ENCODE data around the gene HESX1. TPM values are rescaled to one million over a fixed set of nuclear protein-coding genes. Genes with fewer than 3 reads are reported as not detected.

The HESX1 gene
- total and polyA plus RNA-seq, 2 of the 13 experiments (the other 11 are each of a cell fraction or from before 2014, with no cell fraction given), result 0.57 to 0.75 TPM

GRCh38 chr3:57234613-57235575 lies 35.1 kb upstream of the HESX1 start:
- FAIRE-seq (no peak), DNase-seq (ENCODE audit: low spot score) (no peak), ATAC-seq (no peak)
- Histone ChIP-seq H3K27me3 (ENCODE audit: control insufficient read depth in 1 of 2, insufficient read depth in 2 of 2, low read length in 2 of 2) (no peaks in the 10 kb centered on the region), H3K4me2 (ENCODE audit: low read depth, low read length) (no peak overlapping the region), H3K9me3 (ENCODE audit: low read length) (no peaks in the 10 kb centered on the region), H3K9ac (ENCODE audit: insufficient read depth, low read depth, low read length) (no peak overlapping the region), H4K20me1 (ENCODE audit: insufficient read depth, low read length) (no peaks in the 10 kb centered on the region), H3K4me3 (replicated peaks in 1 of 3; ENCODE audit: insufficient read depth in 1 of 3, low read depth in 2 of 3, low read length in 3 of 3) (no peak overlapping the region), H3K27ac (ENCODE audit: extremely low read length, insufficient read depth, low read length) (no peak overlapping the region), H2AFZ (ENCODE audit: low read length) (no peak overlapping the region), H3K79me2 (ENCODE audit: insufficient read depth, low read length) (peaks cover 23% of the 10 kb centered on the region), H3K4me1 (ENCODE audit: insufficient read depth, low read length) (peaks cover 11% of the 10 kb centered on the region), H3K36me3 (replicated peaks in 1 of 2; ENCODE audit: control insufficient read depth in 1 of 2, insufficient read depth in 2 of 2, low read length in 2 of 2) (peaks cover 0 to 20% of the 10 kb centered on the region in 2 experiments; a peak in 2 of 5 replicates)
- TF ChIP-seq MNT (IDR thresholded peaks at IDR 0.05) (no peak), ZBTB38 (CRISPR knock-in tag; IDR thresholded peaks at IDR 0.05) (no peak), ZNF205 (CRISPR knock-in tag; IDR thresholded peaks at IDR 0.05) (no peak), ZNF235 (CRISPR knock-in tag; IDR thresholded peaks at IDR 0.05; ENCODE audit: borderline replicate concordance) (no peak), CREB1 (IDR thresholded peaks at IDR 0.05) (no peak), CREB1 (CRISPR knock-in tag; IDR thresholded peaks at IDR 0.05) (no peak), PHF8 (CRISPR knock-in tag; IDR thresholded peaks at IDR 0.05) (no peak), ZBTB14 (CRISPR knock-in tag; IDR thresholded peaks at IDR 0.05) (no peak), HHEX (CRISPR knock-in tag; IDR thresholded peaks at IDR 0.05) (no peak), ZNF275 (CRISPR knock-in tag; IDR thresholded peaks at IDR 0.05; ENCODE audit: borderline replicate concordance) (no peak), CEBPG (CRISPR knock-in tag; IDR thresholded peaks at IDR 0.05) (no peak), ZNF839 (CRISPR knock-in tag; IDR thresholded peaks at IDR 0.05; ENCODE audit: borderline replicate concordance) (no peak), ZBTB43 (CRISPR knock-in tag; conservative IDR thresholded peaks at IDR 0.05) (no peak), MLLT10 (CRISPR knock-in tag; IDR thresholded peaks at IDR 0.05) (no peak), ZNF782 (CRISPR knock-in tag; IDR thresholded peaks at IDR 0.05; ENCODE audit: borderline replicate concordance) (no peak), ZNF44 (CRISPR knock-in tag; IDR thresholded peaks at IDR 0.05) (no peak), BCL3 (CRISPR knock-in tag; IDR thresholded peaks at IDR 0.05) (no peak), BORCS8-MEF2B (CRISPR knock-in tag; IDR thresholded peaks at IDR 0.05) (no peak)
- ChIA-PET POLR2A (no interaction called here), CTCF (ENCODE audit: low intra/inter-chr PET ratio, low total read pairs) (no interaction called here)
- in situ Hi-C loops (cut with HindIII; ENCODE audit: extremely low pct_ligation_motif_present, low pct_unique_long_range_greater_than_20kb) (no loop called here), intact Hi-C loops (cut with micrococcal nuclease; ENCODE audit: unreplicated experiment) (no loop called here)
- 96% methylated on average over 13 of the region's 13 CpGs for WGBS (ENCODE audit: low lambda C conversion rate)
- BruUV-seq (replicated peaks), result no TSS peak
